Activated naive CD8-positive, alpha-beta T cell (primary cell): ENCODE results near the gene PIK3C2B.
A peak's percentile ranks its signal among the peaks of the same experiment; 100 is the strongest.
"Not testable (repeated sequence)": the region's sequence is repeated elsewhere in the genome, so short reads cannot be mapped to it uniquely, and the experiment has no call there.

Source experiments
- H3K27ac Mint-ChIP-seq: one replicate; pipeline ENCODE4 v1.8.0; 2021; ENCODE audit warnings: mixed read lengths
- H3K27me3 Mint-ChIP-seq: one replicate; pipeline ENCODE4 v1.8.0; 2021; ENCODE audit warnings: mixed read lengths
- H3K36me3 Mint-ChIP-seq: one replicate; pipeline ENCODE4 v1.8.0; 2021; ENCODE audit warnings: mixed read lengths
- H3K4me1 Mint-ChIP-seq: one replicate; pipeline ENCODE4 v1.8.0; 2021; ENCODE audit warnings: low read depth, mixed read lengths
- H3K4me3 Mint-ChIP-seq: one replicate; pipeline ENCODE4 v1.8.0; 2021; ENCODE audit warnings: mild to moderate bottlenecking, mixed read lengths
- H3K9me3 Mint-ChIP-seq: one replicate; pipeline ENCODE4 v1.8.0; 2021; ENCODE audit warnings: low read depth, mixed read lengths

The PIK3C2B gene, protein sequence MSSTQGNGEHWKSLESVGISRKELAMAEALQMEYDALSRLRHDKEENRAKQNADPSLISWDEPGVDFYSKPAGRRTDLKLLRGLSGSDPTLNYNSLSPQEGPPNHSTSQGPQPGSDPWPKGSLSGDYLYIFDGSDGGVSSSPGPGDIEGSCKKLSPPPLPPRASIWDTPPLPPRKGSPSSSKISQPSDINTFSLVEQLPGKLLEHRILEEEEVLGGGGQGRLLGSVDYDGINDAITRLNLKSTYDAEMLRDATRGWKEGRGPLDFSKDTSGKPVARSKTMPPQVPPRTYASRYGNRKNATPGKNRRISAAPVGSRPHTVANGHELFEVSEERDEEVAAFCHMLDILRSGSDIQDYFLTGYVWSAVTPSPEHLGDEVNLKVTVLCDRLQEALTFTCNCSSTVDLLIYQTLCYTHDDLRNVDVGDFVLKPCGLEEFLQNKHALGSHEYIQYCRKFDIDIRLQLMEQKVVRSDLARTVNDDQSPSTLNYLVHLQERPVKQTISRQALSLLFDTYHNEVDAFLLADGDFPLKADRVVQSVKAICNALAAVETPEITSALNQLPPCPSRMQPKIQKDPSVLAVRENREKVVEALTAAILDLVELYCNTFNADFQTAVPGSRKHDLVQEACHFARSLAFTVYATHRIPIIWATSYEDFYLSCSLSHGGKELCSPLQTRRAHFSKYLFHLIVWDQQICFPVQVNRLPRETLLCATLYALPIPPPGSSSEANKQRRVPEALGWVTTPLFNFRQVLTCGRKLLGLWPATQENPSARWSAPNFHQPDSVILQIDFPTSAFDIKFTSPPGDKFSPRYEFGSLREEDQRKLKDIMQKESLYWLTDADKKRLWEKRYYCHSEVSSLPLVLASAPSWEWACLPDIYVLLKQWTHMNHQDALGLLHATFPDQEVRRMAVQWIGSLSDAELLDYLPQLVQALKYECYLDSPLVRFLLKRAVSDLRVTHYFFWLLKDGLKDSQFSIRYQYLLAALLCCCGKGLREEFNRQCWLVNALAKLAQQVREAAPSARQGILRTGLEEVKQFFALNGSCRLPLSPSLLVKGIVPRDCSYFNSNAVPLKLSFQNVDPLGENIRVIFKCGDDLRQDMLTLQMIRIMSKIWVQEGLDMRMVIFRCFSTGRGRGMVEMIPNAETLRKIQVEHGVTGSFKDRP (N-terminal part only)

GRCh38 chr1:204494281-204495077, at the start of gene PIK3C2B:
TSS of gene PIK3C2B (minus strand) at chr1:204494805. CDS start at chr1:204469802, 25,003 bp downstream.
- Mint-ChIP-seq H3K4me1 (peaks cover 60% of the 10 kb centered on the region), H3K36me3 (peaks cover 6% of the 10 kb centered on the region), H3K4me3 (peak within 1 kb of the TSS; percentile 95), H3K27ac (peak within 1 kb of the TSS; percentile 93), H3K9me3 (no peaks in the 10 kb centered on the region), H3K27me3 (no peaks in the 10 kb centered on the region)

DNA sequence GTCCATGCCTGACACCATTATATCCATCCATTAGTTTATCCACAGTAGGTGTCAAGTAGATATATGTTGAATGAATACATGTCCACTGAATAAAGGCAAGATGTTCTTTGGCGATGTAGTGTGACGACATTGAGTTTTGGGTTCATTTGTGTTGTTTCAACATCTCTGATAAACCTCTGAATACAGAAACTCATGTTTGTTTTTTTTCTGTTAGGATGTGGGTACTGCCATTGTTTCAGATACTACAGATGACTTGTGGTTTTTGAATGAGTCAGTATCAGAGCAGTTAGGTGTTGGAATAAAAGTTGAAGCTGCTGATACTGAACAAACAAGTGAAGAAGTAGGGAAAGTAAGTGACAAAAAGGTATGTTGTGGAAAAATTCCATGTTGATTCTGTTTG, 49.7 kb upstream of the PIK3C2B start:
- peaks cover 54% of the 10 kb centered on the region for H3K4me1 Mint-ChIP-seq
- no peaks in the 10 kb centered on the region for H3K27me3 Mint-ChIP-seq
- peak overlapping the region; percentile 36 for H3K4me3 Mint-ChIP-seq
- no peaks in the 10 kb centered on the region for H3K9me3 Mint-ChIP-seq
- peaks cover 44% of the 10 kb centered on the region for H3K36me3 Mint-ChIP-seq
- peak overlapping the region; percentile 86 for H3K27ac Mint-ChIP-seq

GRCh38 chr1:204541626-204542025, 47.0 kb upstream of the PIK3C2B start:
- peaks cover 40% of the 10 kb centered on the region for H3K36me3 Mint-ChIP-seq
- H3K4me3 Mint-ChIP-seq: no peak overlapping the region
- peaks cover 56% of the 10 kb centered on the region for H3K4me1 Mint-ChIP-seq
- H3K27ac Mint-ChIP-seq: peak overlapping the region; percentile 43
- no peaks in the 10 kb centered on the region for H3K27me3 Mint-ChIP-seq
- no peaks in the 10 kb centered on the region for H3K9me3 Mint-ChIP-seq

DNA sequence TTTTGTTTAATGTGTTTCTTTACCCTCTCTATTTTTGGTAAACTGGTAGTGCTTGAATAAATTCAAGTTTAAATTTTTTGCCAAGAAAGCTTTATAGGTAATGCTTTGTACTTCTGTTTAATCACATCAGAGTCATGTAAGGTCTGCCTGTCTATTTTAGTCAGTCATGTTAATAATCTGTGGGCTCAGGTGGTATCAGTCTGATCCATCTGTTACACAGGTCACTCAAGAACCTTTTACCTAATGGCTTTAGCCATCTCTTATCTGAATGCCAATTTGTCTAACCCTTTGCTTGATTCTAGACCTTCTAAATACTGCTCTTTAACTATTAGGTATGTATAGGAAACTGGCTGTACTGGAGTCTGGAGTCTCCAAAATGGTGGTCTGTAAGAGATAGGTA, 38.2 kb upstream of the PIK3C2B start:
- peaks cover 26% of the 10 kb centered on the region for H3K4me1 Mint-ChIP-seq
- peak overlapping the region; percentile 72 for H3K27ac Mint-ChIP-seq
- H3K36me3 Mint-ChIP-seq: peaks cover 18% of the 10 kb centered on the region
- no peak overlapping the region for H3K4me3 Mint-ChIP-seq
- no peaks in the 10 kb centered on the region for H3K9me3 Mint-ChIP-seq
- H3K27me3 Mint-ChIP-seq: no peaks in the 10 kb centered on the region

- H3K27ac Mint-ChIP-seq: peak overlapping the region; percentile 13
- H3K4me1 Mint-ChIP-seq: peaks cover 30% of the 10 kb centered on the region
- H3K9me3 Mint-ChIP-seq: no peaks in the 10 kb centered on the region
- H3K4me3 Mint-ChIP-seq: no peak overlapping the region
- no peaks in the 10 kb centered on the region for H3K27me3 Mint-ChIP-seq
- H3K36me3 Mint-ChIP-seq: peaks cover 18% of the 10 kb centered on the region
These were observed 36.3 kb upstream of the PIK3C2B start for GRCh38 chr1:204530932-204531331.

GRCh38 chr1:204529371-204529895, 34.8 kb upstream of the PIK3C2B start:
- H3K36me3 Mint-ChIP-seq: peaks cover 23% of the 10 kb centered on the region
- H3K27ac Mint-ChIP-seq: no peak overlapping the region
- H3K4me3 Mint-ChIP-seq: no peak overlapping the region
- H3K4me1 Mint-ChIP-seq: peaks cover 38% of the 10 kb centered on the region
- H3K27me3 Mint-ChIP-seq: no peaks in the 10 kb centered on the region
- no peaks in the 10 kb centered on the region for H3K9me3 Mint-ChIP-seq

DNA sequence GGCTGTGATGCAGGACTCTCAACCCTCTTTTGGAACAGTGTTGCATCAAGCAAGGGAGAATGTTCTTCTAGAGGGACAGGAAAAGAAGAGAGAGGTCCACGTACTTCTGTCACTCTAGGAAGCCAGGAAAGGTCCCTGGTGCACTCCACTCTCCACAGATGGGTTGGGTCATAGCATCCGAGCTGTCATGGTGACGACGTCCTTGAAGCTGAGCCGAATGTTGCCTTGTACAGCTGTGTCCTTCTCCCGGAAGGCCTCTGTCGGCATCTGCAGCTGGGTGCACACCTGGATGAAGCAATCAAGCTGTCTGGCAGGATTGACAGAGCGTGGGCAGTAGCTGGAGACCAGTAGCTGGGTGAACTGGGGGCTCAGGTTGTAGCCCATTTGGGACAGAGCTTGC, 34.1 kb upstream of the PIK3C2B start:
- Mint-ChIP-seq H3K27ac (no peak overlapping the region), H3K4me3 (no peak overlapping the region), H3K4me1 (peaks cover 45% of the 10 kb centered on the region), H3K9me3 (peaks cover 4% of the 10 kb centered on the region), H3K27me3 (no peaks in the 10 kb centered on the region), H3K36me3 (peaks cover 27% of the 10 kb centered on the region)

GRCh38 chr1:204528241-204528640, 33.6 kb upstream of the PIK3C2B start:
- H3K4me3 Mint-ChIP-seq: no peak overlapping the region
- H3K27me3 Mint-ChIP-seq: no peaks in the 10 kb centered on the region
- peaks cover 48% of the 10 kb centered on the region for H3K4me1 Mint-ChIP-seq
- peaks cover 29% of the 10 kb centered on the region for H3K36me3 Mint-ChIP-seq
- H3K9me3 Mint-ChIP-seq: peaks cover 5% of the 10 kb centered on the region
- peak overlapping the region; percentile 46 for H3K27ac Mint-ChIP-seq

DNA sequence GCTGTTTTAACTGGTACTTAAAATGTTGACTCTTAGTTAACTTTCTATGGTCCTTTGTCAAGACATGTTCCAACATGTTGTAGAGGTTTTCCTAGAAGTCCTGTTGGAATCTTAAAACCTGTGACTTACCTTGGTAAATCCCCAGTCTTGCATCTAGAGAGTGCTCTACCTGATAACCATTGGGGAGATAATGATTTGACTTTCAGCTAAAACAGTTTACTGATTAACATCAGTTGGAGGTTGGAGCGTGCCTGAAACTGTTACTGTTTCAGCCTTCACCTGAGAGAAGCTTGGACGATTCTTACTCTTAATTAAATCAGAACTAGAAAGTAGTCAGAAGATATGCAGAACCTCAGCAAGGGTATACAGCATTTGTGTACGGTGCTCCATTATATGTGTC, 30.4 kb upstream of the PIK3C2B start:
- peaks cover 16% of the 10 kb centered on the region for H3K36me3 Mint-ChIP-seq
- no peaks in the 10 kb centered on the region for H3K27me3 Mint-ChIP-seq
- peaks cover 54% of the 10 kb centered on the region for H3K4me1 Mint-ChIP-seq
- peaks cover 5% of the 10 kb centered on the region for H3K9me3 Mint-ChIP-seq
- peak overlapping the region; percentile 64 for H3K27ac Mint-ChIP-seq
- H3K4me3 Mint-ChIP-seq: peak overlapping the region; percentile 42

- Mint-ChIP-seq H3K36me3 (peaks cover 19% of the 10 kb centered on the region), H3K27me3 (no peaks in the 10 kb centered on the region), H3K4me3 (peak overlapping the region; percentile 65), H3K4me1 (peaks cover 67% of the 10 kb centered on the region), H3K9me3 (peaks cover 5% of the 10 kb centered on the region), H3K27ac (peak overlapping the region; percentile 84)
These were observed 29.1 kb upstream of the PIK3C2B start for GRCh38 chr1:204523605-204524215.

DNA sequence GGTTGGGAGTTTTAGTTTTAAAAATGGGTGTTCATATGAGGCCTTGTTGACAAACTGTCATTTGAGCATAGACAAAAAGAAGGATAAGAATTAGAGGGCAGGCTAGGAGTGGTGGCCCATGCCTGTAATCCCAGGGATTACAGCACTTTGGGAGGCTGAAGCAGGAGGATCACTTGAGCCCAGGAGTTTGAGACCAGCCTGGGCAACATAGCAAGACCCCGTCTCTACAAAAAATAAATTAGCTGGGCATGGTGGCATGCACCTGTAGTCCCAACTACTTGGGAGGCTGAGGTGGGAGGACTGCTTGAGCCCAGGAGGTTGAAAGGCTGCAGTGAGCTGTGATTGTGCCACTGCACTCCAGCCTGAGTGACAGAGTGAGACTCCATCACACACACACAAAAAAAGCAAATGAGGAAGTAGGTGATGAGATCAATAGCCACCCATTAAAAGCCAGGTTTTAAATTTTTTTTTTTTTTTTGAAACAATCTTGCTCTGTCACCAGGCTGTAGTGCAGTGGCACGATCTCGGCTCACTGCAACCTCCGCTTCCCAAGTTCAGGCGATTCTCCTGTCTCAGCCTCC, 27.4 kb upstream of the PIK3C2B start:
- H3K27ac Mint-ChIP-seq: peak overlapping the region; percentile 58
- H3K9me3 Mint-ChIP-seq, H3K27me3 Mint-ChIP-seq: not testable (repeated sequence)
- H3K36me3 Mint-ChIP-seq: peaks cover 21% of the 10 kb centered on the region
- H3K4me1 Mint-ChIP-seq: peaks cover 75% of the 10 kb centered on the region
- peak overlapping the region; percentile 14 for H3K4me3 Mint-ChIP-seq

DNA sequence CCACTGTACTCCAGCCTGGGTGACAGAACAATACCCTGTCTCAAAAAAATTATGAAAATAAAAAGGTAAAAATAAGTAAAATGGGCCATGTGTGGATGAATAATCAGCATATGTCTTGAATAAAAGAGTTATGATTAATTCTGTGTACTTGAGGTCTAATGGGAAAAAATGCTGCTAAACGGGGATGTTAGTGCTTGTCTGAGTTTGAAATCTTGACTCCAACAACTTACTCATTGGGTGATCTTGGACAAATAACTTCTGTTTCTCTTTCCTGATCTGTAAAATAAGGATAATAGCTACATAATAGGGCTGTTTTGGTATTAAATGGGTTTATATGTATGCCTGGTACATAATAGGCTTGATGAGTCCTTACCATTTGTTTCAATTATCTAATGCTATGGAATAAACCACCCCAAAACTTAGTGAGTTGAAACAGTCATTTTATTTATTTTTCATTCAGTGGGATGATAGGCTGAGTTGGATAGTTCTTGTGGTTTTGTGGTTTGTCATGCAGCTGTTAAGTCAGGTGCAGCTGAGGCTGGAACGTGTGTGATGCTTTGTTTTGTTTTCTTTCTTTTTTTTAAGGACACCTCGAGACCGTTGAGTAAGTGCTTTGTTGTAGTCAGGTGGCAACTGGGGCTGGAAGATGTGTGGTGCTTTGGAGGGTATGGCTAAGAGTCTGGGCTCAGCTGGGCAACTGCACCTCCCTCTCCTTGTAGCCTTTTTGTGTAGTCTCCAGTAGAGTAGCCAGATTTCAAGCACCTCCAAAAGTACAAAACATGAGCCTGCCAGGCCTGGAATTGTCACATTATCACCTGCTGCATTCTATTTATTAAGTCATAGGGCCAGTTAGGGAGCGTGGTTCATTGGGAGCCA, 26.5 kb upstream of the PIK3C2B start:
- Mint-ChIP-seq H3K9me3 (peaks cover 5% of the 10 kb centered on the region), H3K27me3 (no peaks in the 10 kb centered on the region), H3K4me1 (peaks cover 70% of the 10 kb centered on the region), H3K4me3 (peak overlapping the region; percentile 65), H3K36me3 (peaks cover 23% of the 10 kb centered on the region), H3K27ac (peak overlapping the region; percentile 74)

DNA sequence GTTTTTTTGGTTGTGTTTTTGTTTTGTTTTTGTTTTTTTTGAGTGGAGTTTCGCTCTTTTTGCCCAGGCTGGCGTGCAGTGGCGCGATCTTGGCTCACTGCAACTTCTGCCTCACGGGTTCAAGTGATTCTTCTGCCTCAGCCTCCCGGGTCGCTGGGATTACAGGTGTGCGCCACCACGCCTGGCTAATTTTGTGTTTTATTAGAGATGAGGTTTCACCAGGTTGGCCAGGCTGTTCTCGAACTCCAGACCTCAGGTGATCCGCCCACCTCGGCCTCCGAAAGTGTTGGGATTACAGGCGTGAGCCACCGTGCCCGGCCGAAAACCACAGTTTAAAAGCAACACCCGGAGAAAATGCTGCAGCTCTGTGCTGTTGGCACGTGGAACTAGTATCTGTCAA, 22.8 kb upstream of the PIK3C2B start:
- H3K36me3 Mint-ChIP-seq, H3K27me3 Mint-ChIP-seq, H3K9me3 Mint-ChIP-seq, H3K27ac Mint-ChIP-seq, H3K4me3 Mint-ChIP-seq: not testable (repeated sequence)
- H3K4me1 Mint-ChIP-seq: peaks cover 59% of the 10 kb centered on the region
